Esophagus (tissue), 2 donors: Measurements from ENCODE around the gene CRYGN. TPM values are rescaled to one million over a fixed set of nuclear protein-coding genes. Genes with fewer than 3 reads are reported as not detected.

Experiments used
- H3K27ac ChIP-seq, 2 donors: one replicate each; pipeline ENCODE4 v1.5.1; 2013; ENCODE audit warnings: low read depth in 2 of 2, mild to moderate bottlenecking in 2 of 2, inconsistent platforms in 1 of 2, low read length in 1 of 2, moderate library complexity in 1 of 2
- H3K27me3 ChIP-seq, 2 donors: one replicate each; pipeline ENCODE4 v1.6.1; 2013; ENCODE audit warnings: low read length in 2 of 2, control low read depth in 1 of 2, mild to moderate bottlenecking in 1 of 2; ENCODE audit not compliant: insufficient read depth in 2 of 2, control insufficient read depth in 1 of 2
- H3K36me3 ChIP-seq, 2 donors: one replicate each; pipeline ENCODE4 v1.6.1; 2013; ENCODE audit warnings: low read length in 1 of 2; ENCODE audit not compliant: control insufficient read depth in 2 of 2, insufficient read depth in 2 of 2
- H3K4me1 ChIP-seq, 2 donors: one replicate each; pipeline ENCODE4 v1.6.1; 2013; ENCODE audit warnings: low read length in 1 of 2; ENCODE audit not compliant: control insufficient read depth in 2 of 2, insufficient read depth in 2 of 2
- H3K4me3 ChIP-seq, 2 donors: one replicate each; pipeline ENCODE4 v1.5.1; 2013; ENCODE audit warnings: low read length in 2 of 2, mild to moderate bottlenecking in 2 of 2, low read depth in 1 of 2, moderate library complexity in 1 of 2
- H3K9me3 ChIP-seq, 2 donors: one replicate each; pipeline ENCODE4 v1.6.1; 2013; ENCODE audit warnings: mild to moderate bottlenecking in 2 of 2, low read depth in 1 of 2, low read length in 1 of 2, moderate library complexity in 1 of 2; ENCODE audit not compliant: control insufficient read depth in 2 of 2, insufficient read depth in 1 of 2
- WGBS, 2 donors: extraction: QIAGEN DNeasy Blood & Tissue Kit; methylation state at CpG; one replicate each; pipeline ENCODE4 v1.1.7; 2013; 5-methylcytosine and 5-hydroxymethylcytosine counted together
- polyA plus RNA-seq, 2 donors: library from polyadenylated mRNA; stranded (reverse); fragments of 200-250 nt; gene quantifications; one replicate each; pipeline ENCODE4 v1.2.3, GENCODE V29; 2013
- donor health status: healthy with polysubstance abuse.
- donor health status: Bipolar disorder and iron deficiency.

CRYGN gene
- polyA plus RNA-seq, 2 donors, result 0.01 TPM; not detected in 1

GRCh38 chr7:151461096-151461941, 21.4 kb upstream of the CRYGN start:
- Histone ChIP-seq H3K27ac (peak overlapping the region; percentile 72 to 83), H3K36me3 (peaks cover 0 to 6% of the 10 kb centered on the region in 2 donors), H3K4me1 (peaks cover 3 to 7% of the 10 kb centered on the region in 2 donors), H3K9me3 (peaks cover 4% of the 10 kb centered on the region in 2 donors), H3K4me3 (no peak overlapping the region), H3K27me3 (no peaks in the 10 kb centered on the region)
- WGBS, 2 donors, result 83 to 88% methylated on average over 6 of the region's 6 CpGs

GRCh38 chr7:151460474-151460855, 20.5 kb upstream of the CRYGN start:
- peaks cover 3 to 7% of the 10 kb centered on the region in 2 donors for H3K4me1 ChIP-seq
- peaks cover 3 to 4% of the 10 kb centered on the region in 2 donors for H3K9me3 ChIP-seq
- H3K4me3 ChIP-seq, result no peak overlapping the region
- H3K27ac ChIP-seq, result peak overlapping the region; percentile 72 to 83
- H3K27me3 ChIP-seq, result no peaks in the 10 kb centered on the region
- 50 to 59% methylated on average over 10 of the region's 10 CpGs for WGBS, 2 donors
- peaks cover 0 to 3% of the 10 kb centered on the region in 2 donors for H3K36me3 ChIP-seq

GRCh38 chr7:151459726-151460473, 20.0 kb upstream of the CRYGN start:
- Histone ChIP-seq H3K4me1 (peaks cover 3 to 7% of the 10 kb centered on the region in 2 donors), H3K4me3 (no peak overlapping the region), H3K27ac (peak overlapping the region; percentile 72 to 83), H3K36me3 (no peaks in the 10 kb centered on the region), H3K27me3 (no peaks in the 10 kb centered on the region), H3K9me3 (peaks cover 3 to 4% of the 10 kb centered on the region in 2 donors)
- 10 to 11% methylated on average over 25 of the region's 25 CpGs for WGBS, 2 donors

- 96 to 98% methylated on average over 6 of the region's 6 CpGs for WGBS, 2 donors
- H3K9me3 ChIP-seq, result peaks cover 3 to 4% of the 10 kb centered on the region in 2 donors
- H3K27me3 ChIP-seq, result no peaks in the 10 kb centered on the region
- no peak overlapping the region for H3K4me3 ChIP-seq
- H3K4me1 ChIP-seq, result peaks cover 3 to 7% of the 10 kb centered on the region in 2 donors
- no peak overlapping the region for H3K27ac ChIP-seq
- H3K36me3 ChIP-seq, result no peaks in the 10 kb centered on the region
Observed at GRCh38 chr7:151457534-151457933, 17.6 kb upstream of the CRYGN start.

GRCh38 chr7:151456782-151457181, 16.8 kb upstream of the CRYGN start:
- peaks cover 3 to 7% of the 10 kb centered on the region in 2 donors for H3K4me1 ChIP-seq
- no peaks in the 10 kb centered on the region for H3K27me3 ChIP-seq
- no peaks in the 10 kb centered on the region for H3K36me3 ChIP-seq
- H3K27ac ChIP-seq, result no peak overlapping the region
- no peak overlapping the region for H3K4me3 ChIP-seq
- WGBS, 2 donors, result 76 to 77% methylated on average over 4 of the region's 4 CpGs
- H3K9me3 ChIP-seq, result no peaks in the 10 kb centered on the region

- WGBS, 2 donors, result 93 to 95% methylated on average over 5 of the region's 5 CpGs
- no peak overlapping the region for H3K27ac ChIP-seq
- H3K4me1 ChIP-seq, result peaks cover 3 to 7% of the 10 kb centered on the region in 2 donors
- no peaks in the 10 kb centered on the region for H3K9me3 ChIP-seq
- no peaks in the 10 kb centered on the region for H3K36me3 ChIP-seq
- no peak overlapping the region for H3K4me3 ChIP-seq
- H3K27me3 ChIP-seq, result no peaks in the 10 kb centered on the region
Observed at GRCh38 chr7:151456276-151456675, 16.3 kb upstream of the CRYGN start.

- Histone ChIP-seq H3K9me3 (no peaks in the 10 kb centered on the region), H3K4me1 (peaks cover 3 to 7% of the 10 kb centered on the region in 2 donors), H3K27me3 (no peaks in the 10 kb centered on the region), H3K4me3 (no peak overlapping the region), H3K36me3 (no peaks in the 10 kb centered on the region), H3K27ac (no peak overlapping the region)
- WGBS, 2 donors, result 81 to 83% methylated on average over 4 of the region's 4 CpGs
Observed at GRCh38 chr7:151455690-151456089, 15.7 kb upstream of the CRYGN start.

- Histone ChIP-seq H3K27me3 (no peaks in the 10 kb centered on the region), H3K36me3 (no peaks in the 10 kb centered on the region), H3K4me1 (peaks cover 3 to 4% of the 10 kb centered on the region in 2 donors), H3K27ac (no peak overlapping the region), H3K9me3 (no peaks in the 10 kb centered on the region), H3K4me3 (no peak overlapping the region)
- WGBS, 2 donors, result 91% methylated on average over 15 of the region's 15 CpGs
Observed at GRCh38 chr7:151454932-151455530, 15.1 kb upstream of the CRYGN start.

GRCh38 chr7:151454305-151454704, 14.4 kb upstream of the CRYGN start:
- WGBS, 2 donors, result 92% methylated on average over 14 of the region's 14 CpGs
- no peaks in the 10 kb centered on the region for H3K27me3 ChIP-seq
- H3K27ac ChIP-seq, result no peak overlapping the region
- H3K4me1 ChIP-seq, result no peaks in the 10 kb centered on the region
- no peaks in the 10 kb centered on the region for H3K9me3 ChIP-seq
- H3K36me3 ChIP-seq, result no peaks in the 10 kb centered on the region
- H3K4me3 ChIP-seq, result no peak overlapping the region
